Upper lobe of right lung (tissue), 1 donor: ENCODE measurements around the gene PCA3. TPM values are rescaled to one million over a fixed set of nuclear protein-coding genes. Genes with fewer than 3 reads are reported as not detected.

Experiments
- ATAC-seq: fragments of 200-7000 bp; cut with Tn5 transposase; one replicate; pipeline ENCODE4 v1.9.1; 2020; ENCODE audit warnings: mild to moderate bottlenecking, moderate library complexity
- DNase-seq: peaks from one replicate; pipeline ENCODE4 v3.0.0-alpha.2; 2020
- H3K27ac ChIP-seq: fragments of 200-600 bp; one replicate; pipeline ENCODE4 v1.8.0; 2022
- H3K27me3 ChIP-seq: fragments of 200-600 bp; one replicate; pipeline ENCODE4 v1.8.0; 2022; ENCODE audit warnings: mild to moderate bottlenecking
- H3K36me3 ChIP-seq: fragments of 200-600 bp; one replicate; pipeline ENCODE4 v1.8.0; 2022
- H3K4me1 ChIP-seq: fragments of 200-600 bp; one replicate; pipeline ENCODE4 v1.8.0; 2022
- H3K4me3 ChIP-seq: fragments of 200-600 bp; one replicate; pipeline ENCODE4 v1.8.0; 2022; ENCODE audit warnings: mild to moderate bottlenecking
- H3K9me3 ChIP-seq: fragments of 200-600 bp; one replicate; pipeline ENCODE4 v1.8.0; 2022
- CTCF ChIP-seq: fragments of 200-600 bp; IDR thresholded peaks from one replicate; pipeline ENCODE4 v1.8.0; 2022; ENCODE audit warnings: antibody characterized with exemption
- intact Hi-C: fragments of 100-400 bp; cut with DNase I; formaldehyde crosslinking; loops from one replicate; pipeline ENCODE4 v1.11.0; 2022
- long read RNA-seq: library from polyadenylated mRNA; unstranded; transcript quantifications from one replicate; pipeline ENCODE4 v2.0.0, GENCODE V29; 2021
- total RNA-seq: library from RNA; stranded (reverse); fragmentation: NEBNext Ultra II Directional; extraction: Animal tissue kit (Norgen Biotek cat#: 25700); gene quantifications from one replicate; pipeline ENCODE4 v1.2.1, GENCODE V29; 2021
- donor health status: DM: no; HTN: yes; CAD: no; lungs with severe emphysema.

The PCA3 gene
- total RNA-seq: not detected
- long read RNA-seq, partial matches to known transcripts: 0 of 1 reads
- long read RNA-seq, other reads (novel, unspliced or antisense): 1 of 1 reads

GRCh38 chr9:76764138-76764537, at the start of gene PCA3:
TSS of gene PCA3 (plus strand) at chr9:76764438.
- no peak for TF ChIP-seq CTCF
- no peak for ATAC-seq
- no peaks in the 10 kb centered on the region for H3K36me3 ChIP-seq
- H3K27ac ChIP-seq: no peak within 1 kb of the TSS
- H3K4me3 ChIP-seq: no peak within 1 kb of the TSS
- intact Hi-C loops: no loop called here
- no peak for DNase-seq
- H3K4me1 ChIP-seq: no peaks in the 10 kb centered on the region
- H3K9me3 ChIP-seq: no peaks in the 10 kb centered on the region
- H3K27me3 ChIP-seq: no peaks in the 10 kb centered on the region

- no peaks in the 10 kb centered on the region for H3K4me1 ChIP-seq
- no peaks in the 10 kb centered on the region for H3K36me3 ChIP-seq
- intact Hi-C loops: no loop called here
- no peaks in the 10 kb centered on the region for H3K27me3 ChIP-seq
- DNase-seq (no peak), ATAC-seq (no peak)
- no peak overlapping the region for H3K27ac ChIP-seq
- H3K4me3 ChIP-seq: no peak overlapping the region
- TF ChIP-seq CTCF: no peak
- no peaks in the 10 kb centered on the region for H3K9me3 ChIP-seq
Observed at GRCh38 chr9:76716085-76716672, 48.1 kb upstream of the PCA3 start.

GRCh38 chr9:76717176-76717575, 47.1 kb upstream of the PCA3 start:
- Histone ChIP-seq H3K27me3 (no peaks in the 10 kb centered on the region), H3K36me3 (no peaks in the 10 kb centered on the region), H3K4me1 (no peaks in the 10 kb centered on the region), H3K27ac (no peak overlapping the region), H3K9me3 (no peaks in the 10 kb centered on the region), H3K4me3 (no peak overlapping the region)
- TF ChIP-seq CTCF: no peak
- ATAC-seq (no peak), DNase-seq (no peak)
- intact Hi-C loops: no loop called here

GRCh38 chr9:76717613-76718012, 46.6 kb upstream of the PCA3 start:
- Histone ChIP-seq H3K9me3 (no peaks in the 10 kb centered on the region), H3K36me3 (no peaks in the 10 kb centered on the region), H3K4me3 (no peak overlapping the region), H3K4me1 (no peaks in the 10 kb centered on the region), H3K27me3 (no peaks in the 10 kb centered on the region), H3K27ac (no peak overlapping the region)
- TF ChIP-seq CTCF: no peak
- intact Hi-C loops: no loop called here
- ATAC-seq: peak; percentile 52
- no peak for DNase-seq

- H3K4me1 ChIP-seq: no peaks in the 10 kb centered on the region
Observed at GRCh38 chr9:76718166-76718565, 46.1 kb upstream of the PCA3 start.

More at GRCh38 chr9:76718166-76718565, 46.1 kb upstream of the PCA3 start:
- Histone ChIP-seq H3K36me3 (no peaks in the 10 kb centered on the region), H3K27me3 (no peaks in the 10 kb centered on the region), H3K4me3 (no peak overlapping the region), H3K9me3 (no peaks in the 10 kb centered on the region), H3K27ac (no peak overlapping the region)
- intact Hi-C loops: no loop called here
- ATAC-seq (no peak), DNase-seq (no peak)
- TF ChIP-seq CTCF: no peak
